Mesodermal cell (in vitro differentiated cells): ENCODE data around the gene FAM120A.

Experiments used
- H3K27ac ChIP-seq: 2 replicates; pipeline ENCODE4 v1.7.0; 2013; ENCODE audit warnings: mild to moderate bottlenecking, low read depth, low read length, moderate library complexity; ENCODE audit not compliant: severe bottlenecking
- H3K36me3 ChIP-seq: 2 replicates; pipeline ENCODE4 v1.7.1; 2013; ENCODE audit warnings: mild to moderate bottlenecking, low read length, moderate library complexity; ENCODE audit not compliant: control insufficient read depth, insufficient read depth
- H3K4me1 ChIP-seq: one replicate; pipeline ENCODE4 v1.7.1; 2013; ENCODE audit warnings: mild to moderate bottlenecking, low read length; ENCODE audit not compliant: insufficient read depth, control insufficient read depth, poor library complexity, severe bottlenecking
- H3K4me3 ChIP-seq: 2 replicates; pipeline ENCODE4 v1.7.0; 2013; ENCODE audit warnings: low read length, control low read depth, mild to moderate bottlenecking; ENCODE audit not compliant: insufficient read depth, poor library complexity, severe bottlenecking; ENCODE audit errors: extremely low read depth
- H3K9me3 ChIP-seq: 2 replicates; pipeline ENCODE4 v1.7.1; 2013; ENCODE audit warnings: mild to moderate bottlenecking, low read length, moderate library complexity; ENCODE audit not compliant: control insufficient read depth
- WGBS, 2 experiments: methylation state at CpG; one replicate each; pipeline ENCODE4 v1.1.5; 2013; ENCODE audit warnings: missing lambda C conversion rate in 2 of 2; ENCODE audit not compliant: insufficient coverage in 2 of 2; 5-methylcytosine and 5-hydroxymethylcytosine counted together

Gene FAM120A

GRCh38 chr9:93473411-93473810 is 21.9 kb downstream of the FAM120A start:
- Histone ChIP-seq H3K4me3 (no peak overlapping the region), H3K27ac (no peak overlapping the region), H3K36me3 (peaks cover 59% of the 10 kb centered on the region), H3K9me3 (no peaks in the 10 kb centered on the region), H3K4me1 (peaks cover 5% of the 10 kb centered on the region)
- WGBS, 2 experiments: 100% methylated on average over 2 of the region's 5 CpGs; no CpG with 5 or more reads in 1 of the 2 experiments

GRCh38 chr9:93475108-93475507 is 23.6 kb downstream of the FAM120A start:
- WGBS, 2 experiments: no CpG with 5 or more reads among the region's 3 CpGs
- H3K27ac ChIP-seq: no peak overlapping the region
- H3K4me3 ChIP-seq: no peak overlapping the region
- H3K36me3 ChIP-seq: peaks cover 63% of the 10 kb centered on the region
- H3K9me3 ChIP-seq: no peaks in the 10 kb centered on the region
- no peaks in the 10 kb centered on the region for H3K4me1 ChIP-seq

GRCh38 chr9:93475856-93476255 is 24.4 kb downstream of the FAM120A start:
- H3K36me3 ChIP-seq: peaks cover 60% of the 10 kb centered on the region
- H3K9me3 ChIP-seq: no peaks in the 10 kb centered on the region
- 100% methylated on average over 1 of the region's 3 CpGs for WGBS, 2 experiments
- H3K27ac ChIP-seq: no peak overlapping the region
- no peak overlapping the region for H3K4me3 ChIP-seq
- no peaks in the 10 kb centered on the region for H3K4me1 ChIP-seq

GRCh38 chr9:93476924-93477323 is 25.4 kb downstream of the FAM120A start:
- H3K9me3 ChIP-seq: no peaks in the 10 kb centered on the region
- H3K27ac ChIP-seq: no peak overlapping the region
- peaks cover 52% of the 10 kb centered on the region for H3K36me3 ChIP-seq
- H3K4me3 ChIP-seq: no peak overlapping the region
- 100% methylated on average over 1 of the region's 4 CpGs for WGBS, 2 experiments
- H3K4me1 ChIP-seq: no peaks in the 10 kb centered on the region

GRCh38 chr9:93477397-93477796 is 25.9 kb downstream of the FAM120A start:
- H3K4me3 ChIP-seq: no peak overlapping the region
- 96 to 100% methylated on average over 2 of the region's 2 CpGs for WGBS, 2 experiments
- no peak overlapping the region for H3K27ac ChIP-seq
- no peaks in the 10 kb centered on the region for H3K4me1 ChIP-seq
- H3K36me3 ChIP-seq: peaks cover 47% of the 10 kb centered on the region
- no peaks in the 10 kb centered on the region for H3K9me3 ChIP-seq

GRCh38 chr9:93479726-93480125 is 28.2 kb downstream of the FAM120A start:
- H3K4me3 ChIP-seq: no peak overlapping the region
- H3K9me3 ChIP-seq: no peaks in the 10 kb centered on the region
- H3K27ac ChIP-seq: no peak overlapping the region
- WGBS, 2 experiments: 86 to 89% methylated on average over 3 to 4 of the region's 4 CpGs
- H3K36me3 ChIP-seq: peaks cover 39% of the 10 kb centered on the region
- H3K4me1 ChIP-seq: no peaks in the 10 kb centered on the region

GRCh38 chr9:93480262-93480661 is 28.8 kb downstream of the FAM120A start:
- Histone ChIP-seq H3K4me3 (no peak overlapping the region), H3K9me3 (no peaks in the 10 kb centered on the region), H3K4me1 (no peaks in the 10 kb centered on the region), H3K27ac (no peak overlapping the region), H3K36me3 (peaks cover 39% of the 10 kb centered on the region)
- 80 to 88% methylated on average over 2 to 3 of the region's 4 CpGs for WGBS, 2 experiments

GRCh38 chr9:93480728-93481324 is 29.3 kb downstream of the FAM120A start:
- WGBS, 2 experiments: 85 to 91% methylated on average over 5 to 7 of the region's 7 CpGs
- no peaks in the 10 kb centered on the region for H3K4me1 ChIP-seq
- no peaks in the 10 kb centered on the region for H3K9me3 ChIP-seq
- H3K4me3 ChIP-seq: no peak overlapping the region
- H3K36me3 ChIP-seq: peaks cover 45% of the 10 kb centered on the region
- H3K27ac ChIP-seq: no peak overlapping the region

- Histone ChIP-seq H3K27ac (no peak overlapping the region), H3K36me3 (peaks cover 37% of the 10 kb centered on the region), H3K9me3 (no peaks in the 10 kb centered on the region), H3K4me1 (no peaks in the 10 kb centered on the region), H3K4me3 (no peak overlapping the region)
- no CpG with 5 or more reads among the region's 2 CpGs for WGBS, 2 experiments
These were observed 32.0 kb downstream of the FAM120A start for GRCh38 chr9:93483497-93483896.

GRCh38 chr9:93486268-93486667 is 34.8 kb downstream of the FAM120A start:
- Histone ChIP-seq H3K4me3 (no peak overlapping the region), H3K9me3 (no peaks in the 10 kb centered on the region), H3K4me1 (no peaks in the 10 kb centered on the region), H3K36me3 (peaks cover 58% of the 10 kb centered on the region), H3K27ac (no peak overlapping the region)
- no CpG with 5 or more reads among the region's 1 CpG for WGBS, 2 experiments

- no peaks in the 10 kb centered on the region for H3K9me3 ChIP-seq
- H3K4me3 ChIP-seq: no peak overlapping the region
- H3K4me1 ChIP-seq: no peaks in the 10 kb centered on the region
- 96% methylated on average over 4 to 5 of the region's 5 CpGs for WGBS, 2 experiments
- H3K27ac ChIP-seq: no peak overlapping the region
- peaks cover 60% of the 10 kb centered on the region for H3K36me3 ChIP-seq
These were observed 36.8 kb downstream of the FAM120A start for GRCh38 chr9:93488244-93488643.
